Suprapubic skin (tissue), 4 donors: Measurements from ENCODE around the gene EXPH5.

Experiments
- POLR2A ChIP-seq, 2 donors: fragments of 450-650 bp; IDR thresholded peaks; one replicate each; pipeline ENCODE4 v1.6.1; 2017; ENCODE audit warnings: antibody characterized with exemption in 2 of 2, mild to moderate bottlenecking in 2 of 2, moderate library complexity in 2 of 2
- POLR2AphosphoS5 ChIP-seq, 3 donors: sonication (generic); formaldehyde crosslinking; IDR thresholded peaks; one replicate each; pipeline ENCODE4 v1.6.1; 2017; ENCODE audit warnings: antibody characterized with exemption in 3 of 3
- TF ChIP-seq, protein P1 (sequence below), 2 donors: fragments of 200-600 bp in 1 of 2; fragments of 450-650 bp in 1 of 2; sonication (generic) in 1 of 2; IDR thresholded peaks; one replicate each; pipeline ENCODE4 v1.5.1; 2016 to 2019; ENCODE audit warnings: antibody characterized with exemption in 2 of 2, mild to moderate bottlenecking in 1 of 2, moderate library complexity in 1 of 2

DNA sequence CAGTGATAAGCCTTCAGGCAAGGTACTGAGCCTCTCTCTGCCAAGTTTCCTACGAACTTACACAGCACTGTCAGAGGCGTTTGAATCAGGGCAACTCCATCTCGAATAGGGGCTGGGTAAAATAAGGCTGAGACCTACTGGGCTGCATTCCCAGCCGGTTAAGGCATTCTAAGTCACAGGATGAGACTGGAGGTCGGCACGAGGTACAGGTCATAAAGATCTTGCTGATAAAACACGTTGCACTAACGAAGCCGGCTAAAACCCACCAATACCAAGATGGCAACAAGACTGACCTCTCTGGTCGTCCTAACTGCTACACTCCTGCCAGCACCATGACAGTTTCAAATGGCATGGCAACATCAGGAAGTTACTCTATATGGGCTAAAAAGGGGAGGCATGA, 75.0 kb downstream of the EXPH5 start:
- TF ChIP-seq POLR2AphosphoS5 (IDR thresholded peaks at IDR 0.05): no peak
- TF ChIP-seq, protein P1, sequence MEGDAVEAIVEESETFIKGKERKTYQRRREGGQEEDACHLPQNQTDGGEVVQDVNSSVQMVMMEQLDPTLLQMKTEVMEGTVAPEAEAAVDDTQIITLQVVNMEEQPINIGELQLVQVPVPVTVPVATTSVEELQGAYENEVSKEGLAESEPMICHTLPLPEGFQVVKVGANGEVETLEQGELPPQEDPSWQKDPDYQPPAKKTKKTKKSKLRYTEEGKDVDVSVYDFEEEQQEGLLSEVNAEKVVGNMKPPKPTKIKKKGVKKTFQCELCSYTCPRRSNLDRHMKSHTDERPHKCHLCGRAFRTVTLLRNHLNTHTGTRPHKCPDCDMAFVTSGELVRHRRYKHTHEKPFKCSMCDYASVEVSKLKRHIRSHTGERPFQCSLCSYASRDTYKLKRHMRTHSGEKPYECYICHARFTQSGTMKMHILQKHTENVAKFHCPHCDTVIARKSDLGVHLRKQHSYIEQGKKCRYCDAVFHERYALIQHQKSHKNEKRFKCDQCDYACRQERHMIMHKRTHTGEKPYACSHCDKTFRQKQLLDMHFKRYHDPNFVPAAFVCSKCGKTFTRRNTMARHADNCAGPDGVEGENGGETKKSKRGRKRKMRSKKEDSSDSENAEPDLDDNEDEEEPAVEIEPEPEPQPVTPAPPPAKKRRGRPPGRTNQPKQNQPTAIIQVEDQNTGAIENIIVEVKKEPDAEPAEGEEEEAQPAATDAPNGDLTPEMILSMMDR (IDR thresholded peaks at IDR 0.05): no peak
- no peak for TF ChIP-seq POLR2A (IDR thresholded peaks at IDR 0.05)
